Colonic mucosa (tissue), 4 donors: ENCODE measurements around the gene NHEJ1. TPM values are rescaled to one million over a fixed set of nuclear protein-coding genes. Genes with fewer than 3 reads are reported as not detected.

Source experiments
- DNase-seq: peaks from one replicate; pipeline ENCODE4 v3.0.0-alpha.2; 2020
- H3K27ac ChIP-seq: fragments of 200-600 bp; one replicate; pipeline ENCODE4 v1.8.0; 2021
- H3K27me3 ChIP-seq: fragments of 200-600 bp; one replicate; pipeline ENCODE4 v1.8.0; 2021
- H3K36me3 ChIP-seq: fragments of 200-600 bp; one replicate; pipeline ENCODE4 v1.8.0; 2021
- H3K4me1 ChIP-seq: fragments of 200-600 bp; one replicate; pipeline ENCODE4 v1.8.0; 2021; ENCODE audit warnings: mild to moderate bottlenecking
- H3K4me3 ChIP-seq: fragments of 200-600 bp; one replicate; pipeline ENCODE4 v1.8.0; 2021
- H3K9ac ChIP-seq, 2 donors: one replicate each; pipeline ENCODE4 v1.7.0; 2013; ENCODE audit warnings: control low read depth in 2 of 2, low read depth in 2 of 2, low read length in 2 of 2
- H3K9me3 ChIP-seq: fragments of 200-600 bp; one replicate; pipeline ENCODE4 v1.8.0; 2021
- CTCF ChIP-seq: fragments of 200-600 bp; IDR thresholded peaks from one replicate; pipeline ENCODE4 v1.8.0; 2022; ENCODE audit warnings: antibody characterized with exemption, mild to moderate bottlenecking
- intact Hi-C: fragments of 100-400 bp; cut with DNase I; formaldehyde crosslinking; loops from one replicate; pipeline ENCODE4 v1.14.1; 2022
- total RNA-seq, 2 donors: library from RNA; stranded (reverse); fragmentation: NEBNext Ultra II Directional in 1 of 2; extraction: Animal tissue kit (Norgen Biotek cat#: 25700) in 1 of 2; gene quantifications; one replicate each; pipeline ENCODE4 v1.2.1, GENCODE V29; 2021
- donor health status: healthy.
- donor health status: DM: no; HTN: no; CAD: no.
- donor health status: DM: no; HTN: no; CAD: no.

Gene NHEJ1
- total RNA-seq, 2 donors from 2014 or later = 30.7 to 51.1 TPM

- no peak for TF ChIP-seq CTCF
- Histone ChIP-seq H3K4me3 (peak overlapping the region; percentile 76), H3K9me3 (no peaks in the 10 kb centered on the region), H3K4me1 (peaks cover 8% of the 10 kb centered on the region), H3K27ac (peak overlapping the region; percentile 100), H3K9ac (peak overlapping the region; percentile 64 to 97), H3K27me3 (no peaks in the 10 kb centered on the region), H3K36me3 (peaks cover 26% of the 10 kb centered on the region)
- intact Hi-C loops = loop anchor here (2.0 kb wide), 1 partner anchor 28 kb away; the partner anchor contains the start of gene ZFAND2B
- peak; percentile 71 for DNase-seq
Observed at GRCh38 chr2:219178377-219179175, 18.0 kb upstream of the NHEJ1 start.

GRCh38 chr2:219177552-219178376 lies 17.1 kb upstream of the NHEJ1 start, which contains the start of gene RETREG2:
Gene RETREG2 (plus strand): TSS chr2:219178275. CDS start chr2:219178353, 78 bp downstream.
- intact Hi-C loops = loop anchor here (2.0 kb wide), 1 partner anchor 29 kb away; the partner anchor contains the start of gene ZFAND2B
- H3K27ac ChIP-seq = peak within 1 kb of the TSS; percentile 100
- peak within 1 kb of the TSS; percentile 85 to 97 for H3K9ac ChIP-seq
- peaks cover 26% of the 10 kb centered on the region for H3K36me3 ChIP-seq
- H3K27me3 ChIP-seq = no peaks in the 10 kb centered on the region
- peak; percentile 92 for DNase-seq
- peak within 1 kb of the TSS; percentile 76 for H3K4me3 ChIP-seq
- H3K4me1 ChIP-seq = peaks cover 8% of the 10 kb centered on the region
- no peaks in the 10 kb centered on the region for H3K9me3 ChIP-seq
- TF ChIP-seq CTCF = no peak

- Histone ChIP-seq H3K4me1 (peaks cover 8% of the 10 kb centered on the region), H3K27me3 (no peaks in the 10 kb centered on the region), H3K4me3 (peak within 1 kb of the TSS; percentile 76), H3K9ac (peak within 1 kb of the TSS; percentile 85 to 97), H3K27ac (peak within 1 kb of the TSS; percentile 100), H3K36me3 (peaks cover 19% of the 10 kb centered on the region), H3K9me3 (no peaks in the 10 kb centered on the region)
- intact Hi-C loops = no loop called here
- peak; percentile 92 for DNase-seq
- TF ChIP-seq CTCF = no peak
Observed at GRCh38 chr2:219176818-219177551, 16.4 kb upstream of the NHEJ1 start, which contains the start of gene CNPPD1. Gene CNPPD1 (minus strand): TSS chr2:219176925. CDS start chr2:219176828, 97 bp downstream.

- H3K4me3 ChIP-seq = peak overlapping the region; percentile 76
- H3K9me3 ChIP-seq = no peaks in the 10 kb centered on the region
- H3K4me1 ChIP-seq = peaks cover 8% of the 10 kb centered on the region
- peaks cover 11% of the 10 kb centered on the region for H3K36me3 ChIP-seq
- no peak for TF ChIP-seq CTCF
- intact Hi-C loops = no loop called here
- no peaks in the 10 kb centered on the region for H3K27me3 ChIP-seq
- peak overlapping the region; percentile 85 to 97 for H3K9ac ChIP-seq
- H3K27ac ChIP-seq = peak overlapping the region; percentile 100
- peak; percentile 63 for DNase-seq
Observed at GRCh38 chr2:219175928-219176817, 15.6 kb upstream of the NHEJ1 start.
